HCT116 (cell line): ENCODE measurements around the gene PACSIN2. TPM values are rescaled to one million over a fixed set of nuclear protein-coding genes. Genes with fewer than 3 reads are reported as not detected.

Source experiments
- ATAC-seq: fragments of 200-7000 bp; cut with Tn5 transposase; 2 replicates; pipeline ENCODE4 v1.9.1; 2020; ENCODE audit warnings: mild to moderate bottlenecking, moderate library complexity
- BruUV-seq: library from RNA; stranded (reverse); fragments of 400-500 nt; replicated peaks from 2 replicates; lab custom pipeline; 2021; lab: Mats Ljungman, UMichigan
- CTCF ChIA-PET: fragments of 300-600 bp; sonication (Branson Sonifier 250); formaldehyde crosslinking; loops from one replicate; lab custom pipeline; 2021; ENCODE audit warnings: antibody characterized with exemption; lab: Charles Lee
- POLR2A ChIA-PET: fragments of 300-600, 350-600 bp; sonication (Branson Sonifier 250); formaldehyde crosslinking; loops from one replicate; lab custom pipeline; 2021; ENCODE audit warnings: antibody characterized with exemption; lab: Charles Lee
- RAD21 ChIA-PET, 2 experiments: fragments of 300-600 bp; sonication (Branson Sonifier 250); formaldehyde crosslinking; loops; one replicate each; lab custom pipeline; 2023; ENCODE audit warnings: low total read pairs in 2 of 2; ENCODE audit not compliant: uncharacterized antibody in 2 of 2, unreplicated experiment in 2 of 2, low non-redundant PET in 1 of 2; lab: Charles Lee
- DNase-seq: peaks from one replicate; pipeline ENCODE4 v3.0.0-alpha.2; 2010; ENCODE audit warnings: low read depth, low spot score
- H2AFZ ChIP-seq: fragments of 200-600 bp; shearing (Covaris generic), sonication (generic); 2 replicates; pipeline ENCODE4 v1.6.1; 2017; ENCODE audit warnings: low read depth, mixed run types, mixed read lengths, antibody characterized with exemption, low read length; ENCODE audit not compliant: poor library complexity, severe bottlenecking
- H3K27ac ChIP-seq: 2 replicates; pipeline ENCODE4 v1.5.1; 2012; ENCODE audit warnings: low read depth, low read length
- H3K27me3 ChIP-seq: fragments of 200-600 bp; sonication (generic); 2 replicates; pipeline ENCODE4 v1.6.1; 2016; ENCODE audit warnings: mixed run types, low read length, mixed read lengths; ENCODE audit not compliant: insufficient read depth
- H3K36me3 ChIP-seq, 2 experiments: fragments of 200-500 bp in 1 of 2; fragments of 200-600 bp in 1 of 2; sonication (Bioruptor generic) in 1 of 2; sonication (generic) in 1 of 2; 2 replicates each; pipeline versions ENCODE4 v1.5.1 to v1.6.1; 2014 to 2016; ENCODE audit warnings: low read length in 2 of 2, inconsistent platforms in 1 of 2, mixed read lengths in 1 of 2, mixed run types in 1 of 2; ENCODE audit not compliant: insufficient read depth in 2 of 2, control insufficient read depth in 1 of 2
- H3K4me1 ChIP-seq, 2 experiments: fragments of 200-600 bp in 1 of 2; sonication (generic) in 1 of 2; 2 replicates each; pipeline versions ENCODE4 v1.5.1 to v1.6.1; 2012 to 2017; ENCODE audit warnings: low read length in 2 of 2, inconsistent platforms in 1 of 2, mild to moderate bottlenecking in 1 of 2, mixed read lengths in 1 of 2, mixed run types in 1 of 2, moderate library complexity in 1 of 2; ENCODE audit not compliant: insufficient read depth in 2 of 2, control insufficient read depth in 1 of 2
- H3K4me2 ChIP-seq: fragments of 200-600 bp; sonication (generic); 2 replicates; pipeline ENCODE4 v1.6.1; 2017; ENCODE audit warnings: mixed run types, low read length, mixed read lengths
- H3K4me3 ChIP-seq, 2 experiments: fragments of 200-600 bp in 1 of 2; sonication (generic) in 1 of 2; replicated peaks in 1 of 2; 2 replicates each; pipeline ENCODE4 v1.5.1; 2011 to 2016; ENCODE audit warnings: low read length in 2 of 2, control low read depth in 1 of 2, low read depth in 1 of 2, mild to moderate bottlenecking in 1 of 2, mixed read lengths in 1 of 2, mixed run types in 1 of 2
- H3K79me2 ChIP-seq: fragments of 200-600 bp; sonication (generic); 2 replicates; pipeline ENCODE4 v1.6.1; 2017; ENCODE audit warnings: mild to moderate bottlenecking, mixed run types, low read length, moderate library complexity, mixed read lengths; ENCODE audit not compliant: insufficient read depth
- H3K9ac ChIP-seq: fragments of 200-600 bp; sonication (generic); 2 replicates; pipeline ENCODE4 v1.6.1; 2016; ENCODE audit warnings: low read length, mixed read lengths
- H3K9me2 ChIP-seq: fragments of 200-600 bp; sonication (generic), shearing (Covaris generic); 2 replicates; pipeline ENCODE4 v1.6.1; 2017; ENCODE audit warnings: mixed run types, mild to moderate bottlenecking, moderate library complexity; ENCODE audit not compliant: insufficient read depth
- H3K9me3 ChIP-seq, 2 experiments: fragments of 200-500 bp in 1 of 2; fragments of 200-600 bp in 1 of 2; sonication (Bioruptor generic) in 1 of 2; sonication (generic) in 1 of 2; 2 replicates each; pipeline ENCODE4 v1.6.1; 2014 to 2017; ENCODE audit warnings: low read length in 2 of 2, mixed read lengths in 2 of 2, inconsistent platforms in 1 of 2, low read depth in 1 of 2, mild to moderate bottlenecking in 1 of 2, mixed run types in 1 of 2, moderate library complexity in 1 of 2; ENCODE audit not compliant: control insufficient read depth in 1 of 2, insufficient read depth in 1 of 2
- H4K20me1 ChIP-seq: fragments of 200-600 bp; sonication (generic), shearing (Covaris generic); 2 replicates; pipeline ENCODE4 v1.6.1; 2017; ENCODE audit warnings: mixed run types, mild to moderate bottlenecking, moderate library complexity; ENCODE audit not compliant: insufficient read depth
- CBX3 ChIP-seq: IDR thresholded peaks from 2 replicates; pipeline ENCODE4 v1.6.1; 2012; ENCODE audit warnings: low read depth
- CEBPB ChIP-seq: IDR thresholded peaks from 2 replicates; pipeline ENCODE4 v1.6.1; 2012; ENCODE audit warnings: low read depth
- FOSL1 ChIP-seq: IDR thresholded peaks from 2 replicates; pipeline ENCODE4 v1.6.1; 2012; ENCODE audit warnings: low read depth
- POLR2AphosphoS5 ChIP-seq: IDR thresholded peaks from 2 replicates; pipeline ENCODE4 v1.6.1; 2011; ENCODE audit warnings: mild to moderate bottlenecking, low read depth, low read length, moderate library complexity
- ZFX ChIP-seq: fragments of 450-650 bp; IDR thresholded peaks from 2 replicates; pipeline ENCODE4 v1.6.1; 2017
- intact Hi-C: fragments of 100-400 bp; cut with micrococcal nuclease; formaldehyde crosslinking; loops from 2 replicates; pipeline ENCODE4 v1.10.0; 2022
- total RNA-seq: library from RNA; stranded (reverse); gene quantifications from one replicate; pipeline ENCODE4 v1.2.1, GENCODE V29; 2021; ENCODE audit not compliant: unreplicated experiment
- TF ChIP-seq, protein P1 (sequence below): IDR thresholded peaks from 2 replicates; pipeline ENCODE4 v1.6.1; 2011; ENCODE audit warnings: mild to moderate bottlenecking, low read length, moderate library complexity; ENCODE audit not compliant: insufficient replicate concordance; ENCODE audit errors: extremely low read depth
- TF ChIP-seq, protein P2 (sequence below), 3 experiments: fragments of 200-600 bp in 1 of 3; sonication (generic) in 1 of 3; IDR thresholded peaks in 2 of 3; conservative IDR thresholded peaks in 1 of 3; 2 replicates each; pipeline ENCODE4 v1.5.1; 2012 to 2017; ENCODE audit warnings: low read depth in 2 of 3, low read length in 2 of 3, antibody characterized with exemption in 1 of 3, borderline replicate concordance in 1 of 3, control low read depth in 1 of 3, mild to moderate bottlenecking in 1 of 3, mixed read lengths in 1 of 3, mixed run types in 1 of 3, moderate library complexity in 1 of 3; ENCODE audit not compliant: insufficient read depth in 1 of 3

The PACSIN2 gene
- total RNA-seq, 1 experiment from 2014 or later: 48.2 TPM

DNA sequence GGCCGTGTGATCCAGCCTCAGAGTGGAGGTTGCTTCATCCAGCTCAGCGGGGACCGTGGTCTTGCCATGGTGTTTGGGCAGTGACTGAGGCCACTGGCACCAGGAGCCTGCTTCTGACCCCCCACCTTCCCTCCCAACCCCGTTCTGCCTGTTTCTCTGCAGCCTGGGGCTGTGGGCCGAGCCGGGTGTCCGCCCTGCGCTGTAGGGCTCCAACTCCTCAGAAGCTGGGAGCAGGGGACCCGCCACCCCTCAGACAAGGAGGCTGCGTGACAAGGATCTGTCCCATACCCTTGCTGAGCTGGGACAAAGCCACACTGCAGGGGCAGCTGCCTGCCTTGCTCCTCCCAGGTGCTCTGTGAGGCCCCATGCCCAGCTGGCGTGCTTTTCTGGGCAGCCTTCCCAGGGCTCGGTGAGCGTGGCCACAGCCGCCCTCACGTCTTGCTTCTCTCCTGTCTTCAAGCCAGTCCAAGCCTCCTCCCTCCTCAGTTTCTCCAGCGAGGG, 146.1 kb downstream of the PACSIN2 start:
- H3K79me2 ChIP-seq: no peaks in the 10 kb centered on the region
- BruUV-seq: no TSS peak
- H3K9me2 ChIP-seq: no peaks in the 10 kb centered on the region
- peaks cover 0 to 14% of the 10 kb centered on the region in 2 experiments; a peak in 3 of 4 replicates for H3K4me1 ChIP-seq
- no peak for ATAC-seq
- no peak overlapping the region for H3K4me3 ChIP-seq
- H4K20me1 ChIP-seq: no peaks in the 10 kb centered on the region
- no peak overlapping the region for H3K9ac ChIP-seq
- RAD21 ChIA-PET: interaction anchor here in 1 of 2 experiments (1.2 kb wide), 1 partner anchor 221 kb away, joined by 4 read pairs; no protein-coding TSS in a partner anchor
- H3K4me2 ChIP-seq: no peak overlapping the region
- H3K36me3 ChIP-seq: peaks cover 2 to 10% of the 10 kb centered on the region in 2 experiments; a peak in 2 of 4 replicates
- H2AFZ ChIP-seq: no peak overlapping the region
- DNase-seq: no peak
- no peaks in the 10 kb centered on the region for H3K9me3 ChIP-seq
- no peaks in the 10 kb centered on the region for H3K27me3 ChIP-seq
- TF ChIP-seq CEBPB: no peak
- no peak for TF ChIP-seq CBX3
- TF ChIP-seq, protein P1, sequence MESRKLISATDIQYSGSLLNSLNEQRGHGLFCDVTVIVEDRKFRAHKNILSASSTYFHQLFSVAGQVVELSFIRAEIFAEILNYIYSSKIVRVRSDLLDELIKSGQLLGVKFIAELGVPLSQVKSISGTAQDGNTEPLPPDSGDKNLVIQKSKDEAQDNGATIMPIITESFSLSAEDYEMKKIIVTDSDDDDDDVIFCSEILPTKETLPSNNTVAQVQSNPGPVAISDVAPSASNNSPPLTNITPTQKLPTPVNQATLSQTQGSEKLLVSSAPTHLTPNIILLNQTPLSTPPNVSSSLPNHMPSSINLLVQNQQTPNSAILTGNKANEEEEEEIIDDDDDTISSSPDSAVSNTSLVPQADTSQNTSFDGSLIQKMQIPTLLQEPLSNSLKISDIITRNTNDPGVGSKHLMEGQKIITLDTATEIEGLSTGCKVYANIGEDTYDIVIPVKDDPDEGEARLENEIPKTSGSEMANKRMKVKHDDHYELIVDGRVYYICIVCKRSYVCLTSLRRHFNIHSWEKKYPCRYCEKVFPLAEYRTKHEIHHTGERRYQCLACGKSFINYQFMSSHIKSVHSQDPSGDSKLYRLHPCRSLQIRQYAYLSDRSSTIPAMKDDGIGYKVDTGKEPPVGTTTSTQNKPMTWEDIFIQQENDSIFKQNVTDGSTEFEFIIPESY: no peak
- TF ChIP-seq POLR2AphosphoS5: no peak
- TF ChIP-seq FOSL1: no peak
- no peak for TF ChIP-seq ZFX
- TF ChIP-seq, protein P2, sequence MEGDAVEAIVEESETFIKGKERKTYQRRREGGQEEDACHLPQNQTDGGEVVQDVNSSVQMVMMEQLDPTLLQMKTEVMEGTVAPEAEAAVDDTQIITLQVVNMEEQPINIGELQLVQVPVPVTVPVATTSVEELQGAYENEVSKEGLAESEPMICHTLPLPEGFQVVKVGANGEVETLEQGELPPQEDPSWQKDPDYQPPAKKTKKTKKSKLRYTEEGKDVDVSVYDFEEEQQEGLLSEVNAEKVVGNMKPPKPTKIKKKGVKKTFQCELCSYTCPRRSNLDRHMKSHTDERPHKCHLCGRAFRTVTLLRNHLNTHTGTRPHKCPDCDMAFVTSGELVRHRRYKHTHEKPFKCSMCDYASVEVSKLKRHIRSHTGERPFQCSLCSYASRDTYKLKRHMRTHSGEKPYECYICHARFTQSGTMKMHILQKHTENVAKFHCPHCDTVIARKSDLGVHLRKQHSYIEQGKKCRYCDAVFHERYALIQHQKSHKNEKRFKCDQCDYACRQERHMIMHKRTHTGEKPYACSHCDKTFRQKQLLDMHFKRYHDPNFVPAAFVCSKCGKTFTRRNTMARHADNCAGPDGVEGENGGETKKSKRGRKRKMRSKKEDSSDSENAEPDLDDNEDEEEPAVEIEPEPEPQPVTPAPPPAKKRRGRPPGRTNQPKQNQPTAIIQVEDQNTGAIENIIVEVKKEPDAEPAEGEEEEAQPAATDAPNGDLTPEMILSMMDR (IDR thresholded peaks at IDR 0.05 in 2 of 3, conservative IDR thresholded peaks at IDR 0.05 in 1 of 3; ENCODE audit: borderline replicate concordance in 1 of 3, insufficient read depth in 1 of 3, low read depth in 2 of 3, low read length in 2 of 3): no peak
- H3K27ac ChIP-seq: peak overlapping the region; percentile 7; the same call in 1 of the 2 replicates
- intact Hi-C loops: loop anchor here (5.0 to 10.0 kb wide), 2 partner anchors 86 to 234 kb away; no protein-coding TSS in a partner anchor
- CTCF ChIA-PET: interaction anchor here (0.9 to 1.6 kb wide), 6 partner anchors 8 to 248 kb away, joined by 3 to 9 read pairs (median 5); no protein-coding TSS in a partner anchor
- POLR2A ChIA-PET: interaction anchor here (2.2 kb wide), 1 partner anchor 253 kb away, joined by 13 read pairs; the partner anchor contains the start of gene POLDIP3
